OCI-LY7 (cell line): ENCODE results near the gene PTPRE. TPM values are rescaled to one million over a fixed set of nuclear protein-coding genes. Genes with fewer than 3 reads are reported as not detected.

Experiments used
- BruUV-seq: library from RNA; stranded (reverse); fragments of 400-500 nt; replicated peaks from 2 replicates; lab custom pipeline; 2021; lab: Mats Ljungman, UMichigan
- CTCF ChIA-PET: fragments of 300-600 bp; sonication (Branson Sonifier 250); formaldehyde crosslinking; loops from one replicate; lab custom pipeline; 2022; ENCODE audit warnings: antibody characterized with exemption; ENCODE audit not compliant: unreplicated experiment; lab: Charles Lee
- POLR2A ChIA-PET: fragments of 300-600 bp; sonication (Branson Sonifier 250); formaldehyde crosslinking; loops from one replicate; lab custom pipeline; 2022; ENCODE audit warnings: antibody characterized with exemption; lab: Charles Lee
- DNase-seq: peaks from one replicate; pipeline ENCODE4 v3.0.0-alpha.2; 2015; ENCODE audit warnings: low spot score
- H2AFZ ChIP-seq: fragments of 200-600 bp; sonication (generic), shearing (Covaris generic); 2 replicates; pipeline ENCODE4 v1.6.1; 2014; ENCODE audit warnings: mild to moderate bottlenecking, antibody characterized with exemption, low read length, moderate library complexity
- H3K27ac ChIP-seq: fragments of 200-600 bp; sonication (generic); 2 replicates; pipeline ENCODE4 v1.5.1; 2014; ENCODE audit warnings: mixed run types, low read depth, mild to moderate bottlenecking, moderate library complexity, low read length, inconsistent platforms; ENCODE audit not compliant: poor library complexity, severe bottlenecking
- H3K36me3 ChIP-seq: fragments of 200-600 bp; sonication (generic); 2 replicates; pipeline ENCODE4 v1.6.1; 2014; ENCODE audit warnings: mild to moderate bottlenecking, antibody characterized with exemption, low read length, moderate library complexity, mixed read lengths; ENCODE audit not compliant: insufficient read depth
- H3K4me1 ChIP-seq: fragments of 200-600 bp; sonication (generic); 2 replicates; pipeline ENCODE4 v1.5.1; 2014; ENCODE audit warnings: mild to moderate bottlenecking, low read length; ENCODE audit not compliant: insufficient read depth, poor library complexity, severe bottlenecking
- H3K4me2 ChIP-seq: fragments of 200-600 bp; sonication (generic); 2 replicates; pipeline ENCODE4 v1.6.1; 2014; ENCODE audit warnings: mild to moderate bottlenecking, low read length
- H3K4me3 ChIP-seq: fragments of 200-600 bp; sonication (generic); 2 replicates; pipeline ENCODE4 v1.5.1; 2014; ENCODE audit warnings: mild to moderate bottlenecking, low read depth, low read length; ENCODE audit not compliant: poor library complexity, severe bottlenecking
- H3K79me2 ChIP-seq: fragments of 200-600 bp; sonication (generic); 2 replicates; pipeline ENCODE4 v1.6.1; 2016; ENCODE audit warnings: low read depth, mild to moderate bottlenecking, low read length, moderate library complexity, mixed read lengths; ENCODE audit not compliant: insufficient read depth
- H3K9me2 ChIP-seq: fragments of 200-600 bp; sonication (generic); 2 replicates; pipeline ENCODE4 v1.6.1; 2016; ENCODE audit warnings: mild to moderate bottlenecking, low read length, mixed read lengths; ENCODE audit not compliant: insufficient read depth
- H3K9me3 ChIP-seq: fragments of 200-600 bp; sonication (generic); 2 replicates; pipeline ENCODE4 v1.6.1; 2014; ENCODE audit warnings: mild to moderate bottlenecking, mixed run types, low read length, mixed read lengths
- H4K20me1 ChIP-seq: fragments of 200-600 bp; sonication (generic); 2 replicates; pipeline ENCODE4 v1.6.1; 2014; ENCODE audit warnings: mild to moderate bottlenecking, antibody characterized with exemption, low read length, moderate library complexity, mixed read lengths; ENCODE audit not compliant: insufficient read depth
- EZH2phosphoT487 ChIP-seq: fragments of 200-600 bp; sonication (generic); IDR thresholded peaks from 2 replicates; pipeline ENCODE4 v1.6.1; 2018; ENCODE audit warnings: low read depth, borderline replicate concordance, mild to moderate bottlenecking, mixed run types, antibody characterized with exemption, low read length, moderate library complexity, mixed read lengths
- intact Hi-C: fragments of 100-400 bp; cut with micrococcal nuclease; formaldehyde crosslinking; loops from one replicate; pipeline ENCODE4 v1.10.0; 2022; ENCODE audit not compliant: unreplicated experiment
- total RNA-seq, 2 experiments: library from RNA; depleted of rRNA in 1 of 2; stranded (reverse); fragments of >200 nt in 1 of 2; shearing (Covaris generic) in 1 of 2; gene quantifications; 2 replicates each; pipeline ENCODE4 v1.2.3, GENCODE V29; 2014 to 2022
- TF ChIP-seq, protein P1 (sequence below): fragments of 200-600 bp; sonication (generic); conservative IDR thresholded peaks from 2 replicates; pipeline ENCODE4 v1.5.1; 2014; ENCODE audit warnings: mild to moderate bottlenecking, antibody characterized with exemption, low read length, moderate library complexity, mixed read lengths

The PTPRE gene
- total RNA-seq, 2 experiments from 2014 or later, result 6.8 to 8.3 TPM

DNA sequence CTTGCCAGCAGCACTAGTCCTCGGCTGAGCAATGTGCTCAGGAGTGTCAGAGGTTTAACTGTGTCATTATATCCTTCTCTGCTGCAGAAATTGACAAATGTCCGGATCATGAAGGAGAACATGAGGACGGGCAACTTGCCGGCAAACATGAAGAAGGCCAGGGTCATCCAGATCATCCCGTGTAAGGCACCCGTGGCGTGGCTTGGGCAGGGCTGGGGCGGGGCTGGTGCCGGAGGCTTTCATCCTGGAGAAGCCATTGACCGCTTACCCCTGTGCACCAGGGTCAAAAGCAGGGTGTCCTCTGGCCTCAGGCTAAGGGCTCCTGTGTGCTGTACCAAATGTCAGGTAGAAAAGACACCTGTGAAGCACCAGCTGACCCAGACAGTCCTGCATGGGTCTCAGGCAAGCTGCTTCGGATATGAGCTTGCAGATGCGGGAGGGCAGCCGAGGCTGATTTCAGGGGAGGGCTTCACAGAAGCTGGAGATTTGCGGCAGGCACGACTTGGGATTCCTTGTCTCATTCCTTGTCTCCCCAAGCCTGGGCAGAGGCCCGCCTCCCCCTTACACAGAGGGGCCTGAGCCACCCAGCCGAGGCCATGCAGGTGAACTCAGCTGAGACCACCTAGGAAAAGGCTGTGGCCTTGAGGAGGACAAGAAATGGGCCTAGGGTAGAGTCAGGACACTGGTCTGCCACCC, 164.0 kb downstream of the PTPRE start:
- no peaks in the 10 kb centered on the region for H3K79me2 ChIP-seq
- H3K9me3 ChIP-seq, result no peaks in the 10 kb centered on the region
- POLR2A ChIA-PET, result no interaction called here
- intact Hi-C loops, result no loop called here
- CTCF ChIA-PET, result no interaction called here
- no peak overlapping the region for H3K4me2 ChIP-seq
- no peak overlapping the region for H2AFZ ChIP-seq
- peaks cover 12% of the 10 kb centered on the region for H3K4me1 ChIP-seq
- no peak for TF ChIP-seq EZH2phosphoT487
- TF ChIP-seq, protein P1, sequence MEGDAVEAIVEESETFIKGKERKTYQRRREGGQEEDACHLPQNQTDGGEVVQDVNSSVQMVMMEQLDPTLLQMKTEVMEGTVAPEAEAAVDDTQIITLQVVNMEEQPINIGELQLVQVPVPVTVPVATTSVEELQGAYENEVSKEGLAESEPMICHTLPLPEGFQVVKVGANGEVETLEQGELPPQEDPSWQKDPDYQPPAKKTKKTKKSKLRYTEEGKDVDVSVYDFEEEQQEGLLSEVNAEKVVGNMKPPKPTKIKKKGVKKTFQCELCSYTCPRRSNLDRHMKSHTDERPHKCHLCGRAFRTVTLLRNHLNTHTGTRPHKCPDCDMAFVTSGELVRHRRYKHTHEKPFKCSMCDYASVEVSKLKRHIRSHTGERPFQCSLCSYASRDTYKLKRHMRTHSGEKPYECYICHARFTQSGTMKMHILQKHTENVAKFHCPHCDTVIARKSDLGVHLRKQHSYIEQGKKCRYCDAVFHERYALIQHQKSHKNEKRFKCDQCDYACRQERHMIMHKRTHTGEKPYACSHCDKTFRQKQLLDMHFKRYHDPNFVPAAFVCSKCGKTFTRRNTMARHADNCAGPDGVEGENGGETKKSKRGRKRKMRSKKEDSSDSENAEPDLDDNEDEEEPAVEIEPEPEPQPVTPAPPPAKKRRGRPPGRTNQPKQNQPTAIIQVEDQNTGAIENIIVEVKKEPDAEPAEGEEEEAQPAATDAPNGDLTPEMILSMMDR, result no peak
- no TSS peak for BruUV-seq
- DNase-seq, result no peak
- no peaks in the 10 kb centered on the region for H3K9me2 ChIP-seq
- no peak overlapping the region for H3K27ac ChIP-seq
- H3K36me3 ChIP-seq, result peaks cover 29% of the 10 kb centered on the region
- H3K4me3 ChIP-seq, result no peak overlapping the region
- H4K20me1 ChIP-seq, result no peaks in the 10 kb centered on the region

DNA sequence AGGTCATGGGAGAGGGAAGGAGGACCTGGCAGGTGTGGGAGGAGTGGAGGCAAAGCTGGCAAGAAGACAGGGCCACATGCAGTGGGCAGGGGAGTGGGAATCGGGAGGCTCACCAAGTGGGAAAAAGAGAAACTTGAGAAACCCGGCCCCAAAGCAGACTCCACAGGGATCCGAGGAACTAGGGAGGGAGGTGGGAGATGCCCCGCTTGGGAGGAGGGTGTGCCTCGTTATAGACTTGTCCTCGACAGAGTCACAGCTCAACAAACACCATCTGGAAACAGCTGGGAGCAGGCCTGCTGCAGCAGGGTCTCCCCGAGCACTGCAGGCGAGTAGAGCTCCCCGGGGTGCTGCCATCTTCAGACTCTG, 164.5 kb downstream of the PTPRE start:
- Histone ChIP-seq H3K9me3 (no peaks in the 10 kb centered on the region), H3K79me2 (no peaks in the 10 kb centered on the region), H3K4me1 (peaks cover 11% of the 10 kb centered on the region), H3K9me2 (no peaks in the 10 kb centered on the region), H3K4me3 (no peak overlapping the region), H3K36me3 (peaks cover 23% of the 10 kb centered on the region), H2AFZ (no peak overlapping the region), H4K20me1 (no peaks in the 10 kb centered on the region), H3K4me2 (no peak overlapping the region), H3K27ac (no peak overlapping the region)
- TF ChIP-seq, protein P1, result no peak
- TF ChIP-seq EZH2phosphoT487, result no peak
- BruUV-seq, result no TSS peak
- ChIA-PET CTCF (no interaction called here), POLR2A (no interaction called here)
- intact Hi-C loops, result no loop called here
- DNase-seq, result no peak

DNA sequence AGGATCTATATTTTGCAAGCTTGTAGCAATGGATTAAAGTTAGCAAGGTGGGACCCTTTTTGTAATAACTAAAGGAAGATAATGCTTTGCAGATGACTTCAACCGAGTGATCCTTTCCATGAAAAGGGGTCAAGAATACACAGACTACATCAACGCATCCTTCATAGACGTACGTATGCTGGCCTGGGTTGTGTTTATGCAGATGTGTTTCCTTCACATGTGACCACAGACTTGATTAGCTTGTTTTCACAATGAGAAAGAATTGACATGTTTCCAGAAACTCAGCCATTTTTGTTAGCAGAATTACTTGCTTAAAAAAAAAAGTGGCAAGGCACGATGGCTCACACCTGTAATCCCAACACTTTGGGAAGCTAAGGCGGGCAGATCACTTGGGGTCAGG, 165.1 kb downstream of the PTPRE start:
- TF ChIP-seq, protein P1, result no peak
- TF ChIP-seq EZH2phosphoT487, result no peak
- Histone ChIP-seq H3K79me2 (no peaks in the 10 kb centered on the region), H3K36me3 (peaks cover 20% of the 10 kb centered on the region), H3K4me3 (no peak overlapping the region), H3K4me2 (no peak overlapping the region), H4K20me1 (no peaks in the 10 kb centered on the region), H3K9me3 (no peaks in the 10 kb centered on the region), H3K27ac (no peak overlapping the region), H3K9me2 (no peaks in the 10 kb centered on the region), H2AFZ (no peak overlapping the region), H3K4me1 (peaks cover 11% of the 10 kb centered on the region)
- no peak for DNase-seq
- POLR2A ChIA-PET, result interaction anchor here (0.6 kb wide), 1 partner anchor 61 kb away, joined by 3 read pairs; no protein-coding TSS in a partner anchor
- no TSS peak for BruUV-seq
- CTCF ChIA-PET, result no interaction called here
- intact Hi-C loops, result no loop called here
